Type B pancreatic cell (in vitro differentiated cells): ENCODE measurements around the gene PAFAH2. TPM values are rescaled to one million over a fixed set of nuclear protein-coding genes. Genes with fewer than 3 reads are reported as not detected.

Source experiments
- DNase-seq: peaks from one replicate; pipeline ENCODE4 v3.0.0; 2021; ENCODE audit warnings: mixed read lengths; ENCODE audit not compliant: unreplicated experiment; ENCODE audit errors: extremely low spot score
- H3K27ac Mint-ChIP-seq: 2 replicates; pipeline ENCODE4 v1.8.0; 2021; ENCODE audit warnings: mild to moderate bottlenecking, mixed read lengths
- H3K27me3 Mint-ChIP-seq: 2 replicates; pipeline ENCODE4 v1.8.0; 2021; ENCODE audit warnings: mixed read lengths
- H3K36me3 Mint-ChIP-seq: 2 replicates; pipeline ENCODE4 v1.8.0; 2021; ENCODE audit warnings: mixed read lengths
- H3K4me1 Mint-ChIP-seq: one replicate; pipeline ENCODE4 v1.8.0; 2021; ENCODE audit warnings: mixed read lengths; ENCODE audit not compliant: unreplicated experiment
- H3K4me3 Mint-ChIP-seq: 2 replicates; pipeline ENCODE4 v1.8.0; 2021; ENCODE audit warnings: mild to moderate bottlenecking, mixed read lengths
- H3K9me3 Mint-ChIP-seq: 2 replicates; pipeline ENCODE4 v1.8.0; 2021; ENCODE audit warnings: mixed read lengths
- total RNA-seq: library from RNA; stranded (reverse); gene quantifications from 2 replicates; pipeline ENCODE4 v1.2.1, GENCODE V29; 2021; ENCODE audit warnings: low replicate concordance
- TF ChIP-seq, protein P1 (sequence below): fragments of 200-600 bp; sonication (generic); conservative IDR thresholded peaks from 2 replicates; pipeline ENCODE4 v1.5.0; 2021; ENCODE audit warnings: antibody characterized with exemption, mild to moderate bottlenecking

Gene PAFAH2
- total RNA-seq, 1 donor from 2014 or later = 16.7 TPM

- H3K9me3 Mint-ChIP-seq = no peaks in the 10 kb centered on the region
- no peaks in the 10 kb centered on the region for H3K27me3 Mint-ChIP-seq
- no peak overlapping the region for H3K4me3 Mint-ChIP-seq
- TF ChIP-seq, protein P1, sequence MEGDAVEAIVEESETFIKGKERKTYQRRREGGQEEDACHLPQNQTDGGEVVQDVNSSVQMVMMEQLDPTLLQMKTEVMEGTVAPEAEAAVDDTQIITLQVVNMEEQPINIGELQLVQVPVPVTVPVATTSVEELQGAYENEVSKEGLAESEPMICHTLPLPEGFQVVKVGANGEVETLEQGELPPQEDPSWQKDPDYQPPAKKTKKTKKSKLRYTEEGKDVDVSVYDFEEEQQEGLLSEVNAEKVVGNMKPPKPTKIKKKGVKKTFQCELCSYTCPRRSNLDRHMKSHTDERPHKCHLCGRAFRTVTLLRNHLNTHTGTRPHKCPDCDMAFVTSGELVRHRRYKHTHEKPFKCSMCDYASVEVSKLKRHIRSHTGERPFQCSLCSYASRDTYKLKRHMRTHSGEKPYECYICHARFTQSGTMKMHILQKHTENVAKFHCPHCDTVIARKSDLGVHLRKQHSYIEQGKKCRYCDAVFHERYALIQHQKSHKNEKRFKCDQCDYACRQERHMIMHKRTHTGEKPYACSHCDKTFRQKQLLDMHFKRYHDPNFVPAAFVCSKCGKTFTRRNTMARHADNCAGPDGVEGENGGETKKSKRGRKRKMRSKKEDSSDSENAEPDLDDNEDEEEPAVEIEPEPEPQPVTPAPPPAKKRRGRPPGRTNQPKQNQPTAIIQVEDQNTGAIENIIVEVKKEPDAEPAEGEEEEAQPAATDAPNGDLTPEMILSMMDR = no peak
- no peaks in the 10 kb centered on the region for H3K4me1 Mint-ChIP-seq
- no peak for DNase-seq
- H3K36me3 Mint-ChIP-seq = peaks cover 41% of the 10 kb centered on the region
- no peak overlapping the region for H3K27ac Mint-ChIP-seq
These were observed 20.1 kb downstream of the PAFAH2 start for GRCh38 chr1:25977801-25978200.

GRCh38 chr1:25973610-25974321 is 24.1 kb downstream of the PAFAH2 start:
- DNase-seq = no peak
- H3K36me3 Mint-ChIP-seq = peaks cover 39% of the 10 kb centered on the region

DNA sequence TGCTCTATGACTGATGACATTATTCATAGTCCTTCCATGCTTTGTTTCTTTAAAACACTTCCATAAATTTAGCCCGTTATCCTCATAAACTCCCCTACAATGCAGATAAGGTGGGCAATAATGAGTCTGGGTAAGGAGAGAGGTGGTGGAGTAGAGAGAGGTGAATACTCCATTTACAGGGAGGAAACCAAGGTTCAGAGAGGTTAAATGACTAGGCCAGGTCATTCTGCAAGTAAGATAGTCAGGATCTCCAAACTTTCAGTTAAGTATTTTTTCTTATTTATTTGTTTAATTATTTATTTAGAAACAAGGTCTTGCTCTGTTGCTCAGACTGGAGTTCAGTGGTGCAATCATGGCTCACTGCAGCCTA is 26.1 kb downstream of the PAFAH2 start:
- Mint-ChIP-seq H3K36me3 (peaks cover 46% of the 10 kb centered on the region), H3K4me1 (no peaks in the 10 kb centered on the region)

More at GRCh38 chr1:25973610-25974321, 24.1 kb downstream of the PAFAH2 start:
- TF ChIP-seq, protein P1 = no peak
- no peaks in the 10 kb centered on the region for H3K27me3 Mint-ChIP-seq
- H3K9me3 Mint-ChIP-seq = no peaks in the 10 kb centered on the region
- H3K4me3 Mint-ChIP-seq = no peak overlapping the region
- H3K27ac Mint-ChIP-seq = no peak overlapping the region
- H3K4me1 Mint-ChIP-seq = no peaks in the 10 kb centered on the region

DNA sequence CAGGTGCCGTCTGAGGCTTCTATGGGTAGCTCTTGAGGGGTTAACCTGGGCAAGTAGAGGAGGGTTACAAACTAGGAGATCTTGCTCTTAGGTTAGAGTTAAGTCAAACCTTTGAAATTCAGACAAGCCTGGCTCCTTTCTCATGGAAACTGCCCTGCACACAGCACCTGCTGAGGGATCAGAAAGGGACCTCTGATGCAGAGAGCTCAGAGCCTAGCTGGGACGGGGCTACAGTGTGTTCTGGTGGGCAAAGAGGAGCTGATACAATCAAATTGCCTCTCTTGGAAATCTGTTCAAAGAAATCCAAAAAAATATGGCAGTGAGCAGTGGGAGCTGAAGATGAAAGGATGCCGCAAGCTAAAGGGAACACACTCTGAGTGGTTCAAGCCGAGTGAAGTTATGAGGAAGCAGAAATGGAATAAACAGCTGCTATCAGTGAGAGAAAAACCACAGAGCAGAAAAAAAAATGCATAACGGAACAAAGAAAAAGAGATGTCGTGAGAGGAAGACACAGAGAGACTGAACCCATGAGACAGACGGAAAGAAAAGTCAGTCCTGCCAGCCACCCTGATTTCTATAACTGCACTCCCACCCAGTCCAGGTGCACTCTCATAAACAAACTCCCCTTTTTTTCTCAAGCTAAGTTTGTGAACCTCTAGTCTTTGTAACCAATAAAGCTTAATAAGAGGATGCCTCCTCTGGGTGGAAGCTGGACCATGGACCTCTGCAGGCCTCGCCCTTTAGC is 26.6 kb downstream of the PAFAH2 start:
- H3K36me3 Mint-ChIP-seq = peaks cover 46% of the 10 kb centered on the region
- H3K27me3 Mint-ChIP-seq = no peaks in the 10 kb centered on the region

More for the DNA sequence above, 26.1 kb downstream of the PAFAH2 start:
- no peak overlapping the region for H3K4me3 Mint-ChIP-seq
- TF ChIP-seq, protein P1 = no peak
- no peak for DNase-seq
- H3K27ac Mint-ChIP-seq = no peak overlapping the region
- no peaks in the 10 kb centered on the region for H3K9me3 Mint-ChIP-seq
- no peaks in the 10 kb centered on the region for H3K27me3 Mint-ChIP-seq

GRCh38 chr1:25967308-25967707 is 30.6 kb downstream of the PAFAH2 start:
- Mint-ChIP-seq H3K4me3 (no peak overlapping the region), H3K9me3 (no peaks in the 10 kb centered on the region), H3K27me3 (no peaks in the 10 kb centered on the region), H3K36me3 (peaks cover 51% of the 10 kb centered on the region), H3K4me1 (no peaks in the 10 kb centered on the region), H3K27ac (no peak overlapping the region)
- DNase-seq = no peak
- TF ChIP-seq, protein P1 = no peak

More for the DNA sequence above, 26.6 kb downstream of the PAFAH2 start:
- Mint-ChIP-seq H3K9me3 (no peaks in the 10 kb centered on the region), H3K4me3 (no peak overlapping the region), H3K27ac (no peak overlapping the region), H3K4me1 (no peaks in the 10 kb centered on the region)
- TF ChIP-seq, protein P1 = no peak
- DNase-seq = no peak
